Activated CD8-positive, alpha-beta memory T cell treated with anti-CD3 and anti-CD28 coated beads, Interleukin-2, amount 50 U/mL, for 24 hours (primary cell): ENCODE measurements around the gene NOL4L.

ENCODE experiments used
- DNase-seq: peaks from one replicate; pipeline ENCODE4 v3.0.0-alpha.2; 2020; ENCODE audit errors: extremely low read depth

NOL4L gene

GRCh38 chr20:32585011-32585585, at the start of gene NOL4L:
TSS of gene NOL4L (minus strand) at chr20:32585333. CDS start at chr20:32584890, 443 bp downstream.
- DNase-seq, result no peak

DNA sequence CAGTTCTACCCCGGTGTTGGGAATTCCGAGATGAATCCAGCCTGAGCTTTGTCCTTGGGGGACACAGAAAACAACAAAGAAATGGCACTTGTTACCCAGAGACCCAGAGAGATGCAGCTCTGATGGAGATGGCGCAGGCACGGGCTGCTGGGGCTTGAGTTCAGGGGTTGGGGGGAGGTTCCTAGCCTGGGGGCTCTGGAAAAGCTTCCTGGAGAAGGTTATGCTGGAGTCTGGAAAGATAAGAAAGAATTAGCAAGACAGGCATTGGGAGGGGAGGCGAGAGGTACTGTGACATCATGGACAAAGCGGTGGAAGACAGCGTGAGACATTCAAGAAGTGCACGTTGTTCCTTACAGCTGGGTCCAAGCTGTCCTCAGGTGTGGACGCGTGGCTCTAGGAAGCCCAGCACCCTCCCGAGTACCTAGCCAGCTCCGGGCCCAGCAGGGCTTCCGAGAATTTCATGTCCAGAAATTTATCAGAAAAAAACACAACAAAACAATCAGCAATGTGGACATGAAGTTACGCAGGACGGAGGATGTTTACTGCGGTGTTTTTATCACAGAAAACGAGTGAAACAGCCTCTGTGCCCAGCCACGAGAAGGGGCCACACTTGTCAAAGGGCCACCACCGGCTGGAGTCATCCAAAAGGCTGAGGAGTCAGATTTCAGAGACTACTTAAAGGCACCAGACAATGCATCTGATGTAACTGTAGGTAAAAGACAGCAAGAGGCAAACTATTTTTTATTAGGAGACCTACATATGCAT, 49.1 kb upstream of the NOL4L start:
- no peak for DNase-seq

- no peak for DNase-seq
Observed at GRCh38 chr20:32632461-32633354, 47.6 kb upstream of the NOL4L start.

GRCh38 chr20:32631933-32632460, 46.9 kb upstream of the NOL4L start:
- DNase-seq, result no peak

- no peak for DNase-seq
Observed at GRCh38 chr20:32629813-32630212, 44.7 kb upstream of the NOL4L start.

DNA sequence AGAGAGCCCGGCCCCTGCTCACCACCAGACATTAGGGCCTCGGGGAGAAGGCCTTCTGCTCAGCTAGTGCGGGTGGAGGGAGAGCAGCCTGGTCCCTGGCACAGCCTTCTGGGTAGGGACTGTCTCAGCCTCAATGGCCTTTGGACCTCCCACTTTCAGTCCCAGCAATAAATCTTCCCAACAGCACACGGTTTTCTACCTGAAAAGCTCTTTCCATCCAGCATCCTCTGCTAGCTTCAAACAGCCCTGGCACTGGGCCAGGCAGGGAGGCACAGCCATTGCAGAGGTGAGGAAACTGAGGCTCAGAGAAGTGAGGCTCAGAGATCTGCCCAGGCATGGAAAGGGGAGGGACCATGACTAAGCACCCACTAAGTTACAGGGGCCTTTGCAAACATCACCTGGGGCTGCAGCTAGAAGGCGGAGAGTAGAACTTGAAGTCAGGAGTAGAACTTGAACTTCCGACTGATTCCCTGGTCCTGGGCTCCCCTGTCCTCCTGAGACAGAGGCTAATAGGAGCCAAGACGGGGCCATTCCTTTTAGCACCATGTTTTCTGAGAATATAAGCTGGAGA, 43.9 kb upstream of the NOL4L start:
- no peak for DNase-seq

DNA sequence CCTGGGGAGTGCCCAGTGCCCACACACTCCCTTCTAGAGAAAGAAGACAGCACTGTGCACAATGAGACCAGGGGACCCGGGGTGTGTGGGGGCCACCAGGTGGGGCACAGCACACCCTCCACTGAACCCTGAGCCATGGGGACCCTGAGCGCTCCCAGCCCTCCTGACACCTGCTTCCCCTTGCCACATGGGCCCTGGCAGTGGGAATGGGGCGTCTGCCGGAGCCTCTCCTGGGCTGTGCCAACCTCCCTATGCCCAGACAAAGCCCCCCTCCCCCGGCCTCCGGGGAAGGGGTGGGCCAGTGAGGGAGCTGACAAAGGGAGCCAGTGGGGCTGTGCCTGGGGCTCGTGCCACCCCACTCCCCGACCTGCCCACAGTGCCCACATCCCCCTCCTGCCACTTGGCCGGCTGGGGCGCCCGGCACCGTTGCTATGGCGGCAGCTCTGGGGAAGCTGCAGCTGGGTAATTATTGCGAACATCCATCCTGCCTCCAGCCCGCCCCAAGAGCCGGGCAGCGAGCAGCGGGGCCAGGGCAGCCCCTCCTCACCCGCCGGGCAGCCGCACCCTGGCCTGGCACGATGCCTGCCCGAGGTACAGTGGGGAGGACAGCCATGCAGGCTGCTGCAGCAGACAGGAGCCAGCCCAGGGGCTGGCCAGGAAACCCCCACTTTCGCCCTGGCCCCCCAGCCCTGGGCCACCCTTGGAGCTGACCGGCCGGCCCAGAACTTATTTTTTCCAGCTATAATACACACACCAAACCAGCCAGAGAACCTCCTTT, 41.9 kb upstream of the NOL4L start:
- no peak for DNase-seq

- DNase-seq, result no peak
Observed at GRCh38 chr20:32626407-32626806, 41.3 kb upstream of the NOL4L start.

- no peak for DNase-seq
Observed at GRCh38 chr20:32625996-32626395, 40.9 kb upstream of the NOL4L start.

DNA sequence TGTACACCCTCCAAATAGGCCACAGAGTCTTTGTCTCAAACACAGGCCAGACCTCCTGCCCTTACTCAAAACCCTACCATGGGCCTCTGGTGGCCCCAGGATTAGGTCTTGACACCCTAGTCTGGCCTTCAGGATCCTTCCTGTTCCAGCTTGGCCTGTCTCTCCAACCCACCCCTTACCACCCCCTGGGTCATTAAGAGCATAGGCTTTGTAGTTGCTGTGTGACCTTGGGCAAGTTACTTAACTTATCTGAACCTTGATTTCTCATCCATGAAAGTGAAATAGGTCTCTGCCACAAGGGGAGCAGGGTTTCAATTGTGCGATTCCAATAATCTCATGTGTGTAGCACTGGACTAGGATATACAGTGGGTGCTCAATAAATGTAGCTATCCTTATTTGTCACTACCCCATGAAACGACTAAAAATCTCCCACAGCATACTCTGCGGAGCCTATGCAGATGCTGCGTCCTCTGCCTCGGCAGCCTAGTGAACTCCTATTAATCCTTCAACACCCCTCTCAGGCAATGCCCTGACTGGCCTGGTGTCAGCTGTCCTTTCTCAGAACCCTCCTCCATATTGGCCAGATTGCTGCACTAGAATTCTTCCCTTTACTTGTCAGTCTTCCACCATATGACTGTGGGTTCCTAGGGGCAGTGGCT, 39.7 kb upstream of the NOL4L start:
- DNase-seq, result no peak

DNA sequence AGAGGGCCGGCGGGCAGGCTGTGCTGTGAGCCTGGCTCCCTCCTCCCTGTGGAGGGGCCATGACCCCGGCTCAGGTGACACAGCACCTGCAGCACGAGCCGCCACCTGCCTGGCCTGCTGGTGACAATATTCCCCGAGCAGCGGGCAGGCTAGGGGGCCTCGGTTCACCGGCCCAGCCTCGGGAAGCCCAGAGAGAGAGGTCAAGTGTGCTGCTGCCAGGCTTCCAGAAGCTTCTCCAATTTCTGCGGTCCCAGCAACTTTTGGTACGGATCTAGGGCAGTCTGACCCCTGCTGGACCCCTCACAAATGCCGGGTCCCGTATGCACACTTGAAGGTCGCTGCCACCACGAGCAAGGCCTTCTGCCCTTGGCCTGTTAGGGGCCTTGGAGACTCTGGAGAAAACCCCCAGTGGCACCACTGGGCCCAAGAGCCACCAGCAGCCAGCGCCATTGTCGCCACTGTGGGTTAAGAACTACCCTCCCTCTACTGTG, 38.6 kb upstream of the NOL4L start:
- DNase-seq, result no peak

DNA sequence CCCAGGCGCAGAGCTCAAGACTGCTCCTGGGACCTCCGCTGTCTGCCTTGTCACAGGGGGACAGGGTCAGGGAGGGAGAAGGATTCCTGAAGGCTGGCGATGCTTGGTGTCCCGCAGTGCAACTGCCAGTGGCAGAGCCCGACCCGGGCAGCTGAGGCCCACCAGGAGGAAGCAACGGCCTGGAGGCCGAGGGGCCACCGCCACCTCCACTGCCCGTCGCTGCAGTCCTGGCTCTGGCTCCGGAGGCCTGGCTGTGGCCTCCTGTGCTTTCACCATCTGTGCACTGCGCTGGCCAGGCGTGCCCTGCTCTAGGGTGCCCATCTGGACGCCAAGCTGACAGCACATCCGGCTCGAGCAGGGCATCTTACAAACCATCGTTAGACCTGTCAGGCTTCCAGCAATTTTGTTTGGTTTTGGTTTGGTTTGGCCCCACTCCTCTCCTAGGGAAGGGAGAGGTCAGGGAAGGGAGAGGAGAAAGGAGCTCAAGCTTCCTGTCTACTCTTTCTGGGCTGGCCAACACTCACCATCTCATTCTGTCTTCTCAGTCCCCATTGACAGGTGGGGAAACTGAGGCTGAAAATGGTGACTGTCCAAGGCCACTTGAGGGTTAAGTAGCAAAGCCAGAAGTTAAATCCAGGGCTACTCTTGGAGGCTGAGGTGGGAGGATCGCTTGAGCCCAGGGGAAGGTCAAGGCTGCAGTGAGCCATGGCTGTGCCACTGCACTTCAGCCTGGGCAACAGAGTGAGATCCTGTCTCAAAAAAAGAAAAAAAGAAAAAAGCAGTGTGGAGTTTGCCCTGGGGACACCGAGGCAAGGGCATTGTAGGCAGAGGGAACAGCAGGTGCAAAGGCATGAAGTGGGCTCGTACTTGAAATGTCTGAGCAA, 37.7 kb upstream of the NOL4L start:
- DNase-seq, result no peak

DNA sequence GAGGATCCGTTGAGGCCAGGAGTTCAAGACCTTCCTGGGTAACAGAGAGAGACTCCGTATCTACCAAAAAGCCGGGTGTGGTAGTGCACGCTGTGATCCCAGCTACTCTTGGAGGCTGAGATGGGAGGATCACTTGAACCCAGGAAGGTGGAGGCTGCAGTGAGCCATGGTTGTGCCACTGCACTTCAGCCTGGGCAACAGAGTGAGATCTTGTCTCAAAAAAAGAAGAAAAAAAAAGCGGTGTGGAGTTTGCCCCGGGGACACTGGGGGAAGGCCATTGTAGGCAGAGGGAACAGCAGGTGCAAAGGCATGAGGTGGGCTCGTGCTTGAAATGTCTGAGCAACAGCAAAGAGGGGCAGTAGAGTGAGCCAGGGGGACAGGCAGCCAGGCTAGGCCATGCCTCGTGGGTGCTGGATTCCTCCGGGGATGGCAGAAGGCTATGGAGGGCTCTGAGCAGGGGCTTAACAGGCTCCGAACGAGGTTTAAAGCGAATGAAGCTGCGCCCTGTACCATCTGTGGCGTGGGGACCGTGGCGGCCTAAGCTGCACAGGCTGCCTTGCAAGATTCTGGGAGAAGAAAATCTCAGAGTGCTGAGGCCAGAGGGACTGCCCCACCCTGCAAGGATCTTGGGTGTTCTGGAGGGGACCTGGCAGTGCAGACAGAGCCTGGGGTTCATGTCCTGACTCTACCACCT, 36.9 kb upstream of the NOL4L start:
- no peak for DNase-seq

GRCh38 chr20:32621071-32621890, 36.1 kb upstream of the NOL4L start:
- no peak for DNase-seq

DNA sequence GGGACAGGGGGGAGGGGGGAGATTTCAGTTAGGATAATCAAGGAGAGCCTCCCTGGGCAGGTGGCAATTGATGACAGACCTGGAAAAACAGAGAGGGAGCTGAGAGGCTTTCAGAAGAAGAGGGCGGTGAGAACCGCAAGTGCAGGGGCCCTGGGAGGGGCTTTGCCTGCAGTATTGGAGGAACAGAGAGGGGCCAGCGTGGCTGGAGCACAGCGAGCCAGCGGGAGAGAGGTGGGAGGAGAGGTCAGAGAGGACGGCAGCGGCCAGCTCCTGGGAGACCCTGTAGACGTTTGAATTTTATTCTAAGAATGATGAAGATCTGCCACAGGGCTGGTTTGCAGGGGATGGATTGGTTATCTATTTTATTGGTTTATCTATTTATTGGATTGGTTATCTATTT, 34.5 kb upstream of the NOL4L start:
- DNase-seq, result no peak

GRCh38 chr20:32614772-32615171, 29.6 kb upstream of the NOL4L start:
- no peak for DNase-seq

DNA sequence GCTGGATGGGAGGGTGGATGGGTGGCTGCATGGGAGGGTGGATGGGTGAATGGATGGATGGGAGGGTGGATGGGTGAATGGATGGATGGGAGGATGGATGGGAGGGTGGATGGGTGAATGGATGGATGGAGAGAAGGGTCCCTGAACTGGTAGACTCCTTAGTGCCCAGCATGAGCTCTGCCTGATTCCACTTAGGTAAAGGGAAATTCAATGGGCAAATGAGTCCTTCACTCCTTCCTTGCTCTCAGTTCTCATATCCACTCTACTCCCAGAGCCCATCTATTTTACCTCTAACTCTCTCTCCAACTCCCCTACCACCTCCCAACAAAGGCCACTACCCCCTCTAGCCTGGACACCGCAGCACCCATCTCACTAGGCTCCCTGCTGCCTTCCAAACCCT, 29.2 kb upstream of the NOL4L start:
- no peak for DNase-seq
